ENCODE results near the gene GLS2.
A peak's percentile ranks its signal among the peaks of the same experiment; 100 is the strongest.

The GLS2 gene

GRCh38 chr12:56522411-56523193, 34.6 kb upstream of the GLS2 start:
- Histone ChIP-seq H3K9me3 (ENCODE audit: control insufficient read depth, insufficient read depth, low read depth, low read length) (no peaks in the 10 kb centered on the region), H3K4me3 (ENCODE audit: low read depth, low read length) (peak overlapping the region; percentile 29), H3K36me3 (ENCODE audit: control insufficient read depth in 2 of 2, insufficient read depth in 1 of 2, low read length in 2 of 2) (no peaks in the 10 kb centered on the region; a peak in 1 of 3 replicates), H3K4me1 (ENCODE audit: control insufficient read depth, insufficient read depth, low read length) (peaks cover 5% of the 10 kb centered on the region; the same call in 1 of the 2 replicates), H3K27ac (ENCODE audit: extremely low read depth, low read depth, low read length) (peak overlapping the region; percentile 67; the same call in 1 of the 2 replicates)
- CTCF ChIA-PET, result interaction anchor here (0.5 to 4.7 kb wide), 16 partner anchors 8 to 457 kb away, joined by 3 to 26 read pairs (median 3); no protein-coding TSS in a partner anchor
- TF ChIP-seq ZNF76 (tag by site-specific recombination; IDR thresholded peaks at IDR 0.05; ENCODE audit: borderline replicate concordance, low read depth) (no peak), ZNF302 (tag by site-specific recombination; IDR thresholded peaks at IDR 0.05; ENCODE audit: low read depth) (no peak), ZBTB17 (tag by site-specific recombination; IDR thresholded peaks at IDR 0.05) (peak; percentile 61), ZNF621 (tag by site-specific recombination; IDR thresholded peaks at IDR 0.05) (no peak), INSM2 (tag by site-specific recombination; IDR thresholded peaks at IDR 0.05) (0 out of 2 replicates have a peak, but pooled peaks have one; percentile 57), ZNF571 (tag by site-specific recombination; IDR thresholded peaks at IDR 0.05) (no peak), IKZF3 (tag by site-specific recombination; IDR thresholded peaks at IDR 0.05) (peak; percentile 53; the same call in 1 of the 2 replicates), ZNF660 (tag by site-specific recombination; IDR thresholded peaks at IDR 0.05) (peak; percentile 47)
- TF ChIP-seq, protein P1, sequence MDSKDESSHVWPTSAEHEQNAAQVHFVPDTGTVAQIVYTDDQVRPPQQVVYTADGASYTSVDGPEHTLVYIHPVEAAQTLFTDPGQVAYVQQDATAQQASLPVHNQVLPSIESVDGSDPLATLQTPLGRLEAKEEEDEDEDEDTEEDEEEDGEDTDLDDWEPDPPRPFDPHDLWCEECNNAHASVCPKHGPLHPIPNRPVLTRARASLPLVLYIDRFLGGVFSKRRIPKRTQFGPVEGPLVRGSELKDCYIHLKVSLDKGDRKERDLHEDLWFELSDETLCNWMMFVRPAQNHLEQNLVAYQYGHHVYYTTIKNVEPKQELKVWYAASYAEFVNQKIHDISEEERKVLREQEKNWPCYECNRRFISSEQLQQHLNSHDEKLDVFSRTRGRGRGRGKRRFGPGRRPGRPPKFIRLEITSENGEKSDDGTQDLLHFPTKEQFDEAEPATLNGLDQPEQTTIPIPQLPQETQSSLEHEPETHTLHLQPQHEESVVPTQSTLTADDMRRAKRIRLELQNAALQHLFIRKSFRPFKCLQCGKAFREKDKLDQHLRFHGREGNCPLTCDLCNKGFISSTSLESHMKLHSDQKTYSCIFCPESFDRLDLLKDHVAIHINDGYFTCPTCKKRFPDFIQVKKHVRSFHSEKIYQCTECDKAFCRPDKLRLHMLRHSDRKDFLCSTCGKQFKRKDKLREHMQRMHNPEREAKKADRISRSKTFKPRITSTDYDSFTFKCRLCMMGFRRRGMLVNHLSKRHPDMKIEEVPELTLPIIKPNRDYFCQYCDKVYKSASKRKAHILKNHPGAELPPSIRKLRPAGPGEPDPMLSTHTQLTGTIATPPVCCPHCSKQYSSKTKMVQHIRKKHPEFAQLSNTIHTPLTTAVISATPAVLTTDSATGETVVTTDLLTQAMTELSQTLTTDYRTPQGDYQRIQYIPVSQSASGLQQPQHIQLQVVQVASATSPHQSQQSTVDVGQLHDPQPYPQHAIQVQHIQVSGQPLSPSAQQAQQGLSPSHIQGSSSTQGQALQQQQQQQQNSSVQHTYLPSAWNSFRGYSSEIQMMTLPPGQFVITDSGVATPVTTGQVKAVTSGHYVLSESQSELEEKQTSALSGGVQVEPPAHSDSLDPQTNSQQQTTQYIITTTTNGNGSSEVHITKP (tag by site-specific recombination; IDR thresholded peaks at IDR 0.05), result peak; percentile 8; the same call in 1 of the 2 replicates
- POLR2A ChIA-PET, result interaction anchor here (0.6 to 2.4 kb wide), 4 partner anchors 34 to 163 kb away, joined by 4 to 27 read pairs (median 8); partner anchors contain the start of genes GLS2 and STAT2

GRCh38 chr12:56521590-56522371, 33.8 kb upstream of the GLS2 start, which contains the start of gene RBMS2:
Gene RBMS2, plus strand, starts transcription at chr12:56521820. Its CDS starts 204 bp downstream, at chr12:56522024.
- no peaks in the 10 kb centered on the region for H3K9me3 ChIP-seq (ENCODE audit: control insufficient read depth, insufficient read depth, low read depth, low read length)
- POLR2A ChIA-PET, result interaction anchor here (0.6 to 2.4 kb wide), 18 partner anchors 9 to 404 kb away, joined by 3 to 27 read pairs (median 4); partner anchors contain the start of genes ESYT1, GLS2, RNF41 and STAT2
- H3K27ac ChIP-seq (ENCODE audit: extremely low read depth, low read depth, low read length), result peak within 1 kb of the TSS; percentile 67
- TF ChIP-seq ZNF843 (tag by site-specific recombination; IDR thresholded peaks at IDR 0.05), result 0 out of 2 replicates have a peak, but pooled peaks have one; percentile 34
- peak; percentile 98 for TF ChIP-seq ZNF366 (tag by site-specific recombination; conservative IDR thresholded peaks at IDR 0.05)
- peak; percentile 90 for TF ChIP-seq ZNF362 (tag by site-specific recombination; IDR thresholded peaks at IDR 0.05)
- TF ChIP-seq ZNF600 (tag by site-specific recombination; IDR thresholded peaks at IDR 0.05), result peak; percentile 71
- TF ChIP-seq SALL2 (tag by site-specific recombination; IDR thresholded peaks at IDR 0.05; ENCODE audit: borderline replicate concordance), result no peak
- TF ChIP-seq, protein P2, sequence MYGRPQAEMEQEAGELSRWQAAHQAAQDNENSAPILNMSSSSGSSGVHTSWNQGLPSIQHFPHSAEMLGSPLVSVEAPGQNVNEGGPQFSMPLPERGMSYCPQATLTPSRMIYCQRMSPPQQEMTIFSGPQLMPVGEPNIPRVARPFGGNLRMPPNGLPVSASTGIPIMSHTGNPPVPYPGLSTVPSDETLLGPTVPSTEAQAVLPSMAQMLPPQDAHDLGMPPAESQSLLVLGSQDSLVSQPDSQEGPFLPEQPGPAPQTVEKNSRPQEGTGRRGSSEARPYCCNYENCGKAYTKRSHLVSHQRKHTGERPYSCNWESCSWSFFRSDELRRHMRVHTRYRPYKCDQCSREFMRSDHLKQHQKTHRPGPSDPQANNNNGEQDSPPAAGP (tag by site-specific recombination; IDR thresholded peaks at IDR 0.05), result peak; percentile 67; the same call in 1 of the 2 replicates
- TF ChIP-seq, protein P3, sequence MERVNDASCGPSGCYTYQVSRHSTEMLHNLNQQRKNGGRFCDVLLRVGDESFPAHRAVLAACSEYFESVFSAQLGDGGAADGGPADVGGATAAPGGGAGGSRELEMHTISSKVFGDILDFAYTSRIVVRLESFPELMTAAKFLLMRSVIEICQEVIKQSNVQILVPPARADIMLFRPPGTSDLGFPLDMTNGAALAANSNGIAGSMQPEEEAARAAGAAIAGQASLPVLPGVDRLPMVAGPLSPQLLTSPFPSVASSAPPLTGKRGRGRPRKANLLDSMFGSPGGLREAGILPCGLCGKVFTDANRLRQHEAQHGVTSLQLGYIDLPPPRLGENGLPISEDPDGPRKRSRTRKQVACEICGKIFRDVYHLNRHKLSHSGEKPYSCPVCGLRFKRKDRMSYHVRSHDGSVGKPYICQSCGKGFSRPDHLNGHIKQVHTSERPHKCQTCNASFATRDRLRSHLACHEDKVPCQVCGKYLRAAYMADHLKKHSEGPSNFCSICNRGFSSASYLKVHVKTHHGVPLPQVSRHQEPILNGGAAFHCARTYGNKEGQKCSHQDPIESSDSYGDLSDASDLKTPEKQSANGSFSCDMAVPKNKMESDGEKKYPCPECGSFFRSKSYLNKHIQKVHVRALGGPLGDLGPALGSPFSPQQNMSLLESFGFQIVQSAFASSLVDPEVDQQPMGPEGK (tag by site-specific recombination; IDR thresholded peaks at IDR 0.05), result peak; percentile 96
- peak; percentile 60 for TF ChIP-seq SP3 (tag by site-specific recombination; IDR thresholded peaks at IDR 0.05)
- peak; percentile 97 for TF ChIP-seq ZBTB21 (tag by site-specific recombination; IDR thresholded peaks at IDR 0.05)
- no peak for TF ChIP-seq ZNF426 (tag by site-specific recombination; IDR thresholded peaks at IDR 0.05)
- peak; percentile 56; the same call in 1 of the 2 replicates for TF ChIP-seq ZBTB8A (tag by site-specific recombination; IDR thresholded peaks at IDR 0.05)
- TF ChIP-seq ZNF391 (tag by site-specific recombination; IDR thresholded peaks at IDR 0.05; ENCODE audit: borderline replicate concordance, low read depth), result 0 out of 2 replicates have a peak, but pooled peaks have one; percentile 41

More at GRCh38 chr12:56521590-56522371, 33.8 kb upstream of the GLS2 start, which contains the start of gene RBMS2:
- CTCF ChIA-PET, result interaction anchor here (0.6 to 4.7 kb wide), 13 partner anchors 8 to 457 kb away, joined by 3 to 26 read pairs (median 5); no protein-coding TSS in a partner anchor
- peaks cover 3% of the 10 kb centered on the region; the same call in 1 of the 2 replicates for H3K4me1 ChIP-seq (ENCODE audit: control insufficient read depth, insufficient read depth, low read length)
- H3K36me3 ChIP-seq (ENCODE audit: control insufficient read depth in 2 of 2, insufficient read depth in 1 of 2, low read length in 2 of 2), result no peaks in the 10 kb centered on the region; a peak in 1 of 3 replicates
- peak within 1 kb of the TSS; percentile 29 for H3K4me3 ChIP-seq (ENCODE audit: low read depth, low read length)
